HG03064 (cell line): ENCODE data around the gene BICRAL.
"Not testable (repeated sequence)": the region's sequence is repeated elsewhere in the genome, so short reads cannot be mapped to it uniquely, and the experiment has no call there.

Experiments
- ATAC-seq: cut with Tn5 transposase; IDR thresholded peaks from one replicate; pipeline ENCODE4 v1.9.1; 2021; ENCODE audit warnings: low read depth; ENCODE audit not compliant: unreplicated experiment

Gene BICRAL

GRCh38 chr6:42761287-42762067 is 20.4 kb upstream of the BICRAL start:
- ATAC-seq = no peak

GRCh38 chr6:42762426-42762859 is 19.4 kb upstream of the BICRAL start:
- ATAC-seq = no peak

GRCh38 chr6:42762950-42763349 is 18.9 kb upstream of the BICRAL start:
- ATAC-seq = no peak

GRCh38 chr6:42764911-42765648 is 16.8 kb upstream of the BICRAL start:
- ATAC-seq = no peak

- no peak for ATAC-seq
Measured at GRCh38 chr6:42766163-42766670, 15.6 kb upstream of the BICRAL start.

- no peak for ATAC-seq
Measured at GRCh38 chr6:42769051-42769450, 12.8 kb upstream of the BICRAL start.

- ATAC-seq = no peak
Measured at GRCh38 chr6:42769836-42770235, 12.0 kb upstream of the BICRAL start.

- peak; percentile 36 for ATAC-seq
Measured at GRCh38 chr6:42771741-42772100, 10.1 kb upstream of the BICRAL start.

GRCh38 chr6:42774201-42774600 is 7.7 kb upstream of the BICRAL start:
- no peak for ATAC-seq

GRCh38 chr6:42774821-42775487 is 6.9 kb upstream of the BICRAL start:
- ATAC-seq = not testable (repeated sequence)

GRCh38 chr6:42777126-42777822 is 4.6 kb upstream of the BICRAL start:
- ATAC-seq = no peak

GRCh38 chr6:42778122-42778521 is 3.7 kb upstream of the BICRAL start:
- no peak for ATAC-seq

- ATAC-seq = no peak
Measured at GRCh38 chr6:42779521-42779920, 2.3 kb upstream of the BICRAL start.

- ATAC-seq = no peak
Measured at GRCh38 chr6:42781546-42781795, 381 bp upstream of the BICRAL start.

- peak; percentile 20 for ATAC-seq
Measured at GRCh38 chr6:42782689-42783176, 881 bp downstream of the BICRAL start.

- peak; percentile 47 for ATAC-seq
Measured at GRCh38 chr6:42783177-42783875, 1.5 kb downstream of the BICRAL start.

- no peak for ATAC-seq
Measured at GRCh38 chr6:42783876-42784642, 2.2 kb downstream of the BICRAL start.

- no peak for ATAC-seq
Measured at GRCh38 chr6:42784717-42785498, 3.1 kb downstream of the BICRAL start.

GRCh38 chr6:42786525-42786985 is 4.7 kb downstream of the BICRAL start:
- ATAC-seq = no peak
